NCI-H187 (cell line): ENCODE measurements around the gene PRKAG1.

ENCODE experiments used
- DNase-seq, 2 experiments: peaks; one replicate each; lab custom pipeline; 2025; lab: John Stamatoyannopoulos, UW

Gene PRKAG1

GRCh38 chr12:49010092-49010668, 8.4 kb downstream of the PRKAG1 start:
- no peak for DNase-seq

- DNase-seq, result no peak
Measured at GRCh38 chr12:49008943-49009342, 9.6 kb downstream of the PRKAG1 start.

GRCh38 chr12:49000346-49000745, 18.2 kb downstream of the PRKAG1 start:
- no peak for DNase-seq

GRCh38 chr12:48999371-49000131, 19.0 kb downstream of the PRKAG1 start, which contains the start of gene DDN:
Gene DDN (minus strand): TSS chr12:48999375. CDS start chr12:48999287, 88 bp downstream.
- DNase-seq, result peak in 1 of 2 experiments; percentile 32

GRCh38 chr12:48998497-48999353, 19.9 kb downstream of the PRKAG1 start:
- no peak for DNase-seq

- no peak for DNase-seq
Measured at GRCh38 chr12:48997719-48998496, 20.7 kb downstream of the PRKAG1 start.

- DNase-seq, result peak; percentile 44 to 47
Measured at GRCh38 chr12:48996794-48997718, 21.5 kb downstream of the PRKAG1 start.

GRCh38 chr12:48995086-48995879, 23.3 kb downstream of the PRKAG1 start:
- DNase-seq, result peak; percentile 56 to 69

- no peak for DNase-seq
Measured at GRCh38 chr12:48994224-48995085, 24.1 kb downstream of the PRKAG1 start.

GRCh38 chr12:48993787-48994186, 24.8 kb downstream of the PRKAG1 start:
- no peak for DNase-seq

- DNase-seq, result no peak
Measured at GRCh38 chr12:48991247-48992050, 27.1 kb downstream of the PRKAG1 start.

GRCh38 chr12:48990552-48990951, 28.0 kb downstream of the PRKAG1 start:
- DNase-seq, result no peak

GRCh38 chr12:48988030-48988649, 30.4 kb downstream of the PRKAG1 start:
- peak; percentile 13 to 16 for DNase-seq

- no peak for DNase-seq
Measured at GRCh38 chr12:48986720-48987291, 31.8 kb downstream of the PRKAG1 start.

GRCh38 chr12:48985901-48986300, 32.7 kb downstream of the PRKAG1 start:
- DNase-seq, result no peak

GRCh38 chr12:48985475-48985897, 33.1 kb downstream of the PRKAG1 start:
- DNase-seq, result no peak

GRCh38 chr12:48982397-48983080, 36.0 kb downstream of the PRKAG1 start:
- DNase-seq, result no peak
